ENCODE data around the gene ALDH3B1. TPM values are rescaled to one million over a fixed set of nuclear protein-coding genes. Genes with fewer than 3 reads are reported as not detected.

The ALDH3B1 gene
- total RNA-seq, 1 experiment from 2014 or later = not detected

DNA sequence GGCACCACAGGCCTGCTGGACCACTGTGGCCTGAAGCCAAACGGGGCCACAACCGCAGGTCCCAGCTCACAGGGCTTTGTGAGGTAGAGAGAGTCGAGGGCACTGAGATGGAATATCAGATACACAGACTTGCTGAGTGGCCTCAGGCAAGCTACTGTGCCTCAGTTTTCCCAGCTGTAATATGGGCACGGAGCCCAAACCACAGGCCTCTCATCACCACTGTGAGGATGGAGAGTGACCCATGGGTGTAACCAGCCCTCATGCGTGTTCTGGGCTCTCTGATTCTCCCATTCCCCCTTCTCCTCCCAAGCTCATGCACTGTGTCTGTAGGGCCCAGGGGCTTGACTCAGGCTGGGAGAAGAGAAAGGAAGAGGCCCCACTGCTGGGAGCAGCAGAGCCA lies 10.4 kb upstream of the ALDH3B1 start:
- H3K27me3 Mint-ChIP-seq (ENCODE audit: low read depth) = peaks cover 14% of the 10 kb centered on the region
- no peak overlapping the region for H4K91ac ChIP-seq (ENCODE audit: insufficient read length, low read depth, low read length)
- TF ChIP-seq, protein P1, sequence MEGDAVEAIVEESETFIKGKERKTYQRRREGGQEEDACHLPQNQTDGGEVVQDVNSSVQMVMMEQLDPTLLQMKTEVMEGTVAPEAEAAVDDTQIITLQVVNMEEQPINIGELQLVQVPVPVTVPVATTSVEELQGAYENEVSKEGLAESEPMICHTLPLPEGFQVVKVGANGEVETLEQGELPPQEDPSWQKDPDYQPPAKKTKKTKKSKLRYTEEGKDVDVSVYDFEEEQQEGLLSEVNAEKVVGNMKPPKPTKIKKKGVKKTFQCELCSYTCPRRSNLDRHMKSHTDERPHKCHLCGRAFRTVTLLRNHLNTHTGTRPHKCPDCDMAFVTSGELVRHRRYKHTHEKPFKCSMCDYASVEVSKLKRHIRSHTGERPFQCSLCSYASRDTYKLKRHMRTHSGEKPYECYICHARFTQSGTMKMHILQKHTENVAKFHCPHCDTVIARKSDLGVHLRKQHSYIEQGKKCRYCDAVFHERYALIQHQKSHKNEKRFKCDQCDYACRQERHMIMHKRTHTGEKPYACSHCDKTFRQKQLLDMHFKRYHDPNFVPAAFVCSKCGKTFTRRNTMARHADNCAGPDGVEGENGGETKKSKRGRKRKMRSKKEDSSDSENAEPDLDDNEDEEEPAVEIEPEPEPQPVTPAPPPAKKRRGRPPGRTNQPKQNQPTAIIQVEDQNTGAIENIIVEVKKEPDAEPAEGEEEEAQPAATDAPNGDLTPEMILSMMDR (conservative IDR thresholded peaks at IDR 0.05) = no peak

More for the DNA sequence above, 10.4 kb upstream of the ALDH3B1 start:
- H3K56ac ChIP-seq (ENCODE audit: insufficient read length, low read depth, low read length) = no peak overlapping the region
- no peak overlapping the region for H4K5ac ChIP-seq (ENCODE audit: insufficient read length, low read depth, low read length)
- no peak overlapping the region for H3K23ac ChIP-seq (ENCODE audit: insufficient read length, low read depth, low read length)
- Mint-ChIP-seq H3K36me3 (ENCODE audit: insufficient read depth in 1 of 3, low read depth in 3 of 3) (peaks cover 0 to 4% (median 4%) of the 10 kb centered on the region in 3 experiments; a peak in 3 of 7 replicates), H3K27ac (no peak overlapping the region), H3K4me1 (peaks cover 20 to 26% of the 10 kb centered on the region in 2 experiments), H3K4me3 (no peak overlapping the region), H3K9me3 (no peaks in the 10 kb centered on the region; a peak in 1 of 5 replicates)
- no peaks in the 10 kb centered on the region for H3K79me1 ChIP-seq (ENCODE audit: insufficient read depth, low read depth, low read length, poor library complexity, severe bottlenecking)
- no peak overlapping the region for H4K8ac ChIP-seq (replicated peaks; ENCODE audit: insufficient read length, low read depth, low read length)
- no peak overlapping the region for H2AK5ac ChIP-seq (ENCODE audit: insufficient read length, low read length)
- no peak overlapping the region for H2BK15ac ChIP-seq (ENCODE audit: low read depth, low read length)
- no peaks in the 10 kb centered on the region for H3K9me3 ChIP-seq (ENCODE audit: control insufficient read depth, low read depth, low read length)
- H3K14ac ChIP-seq (ENCODE audit: insufficient read depth, low read length) = no peak overlapping the region
- peaks cover 4% of the 10 kb centered on the region for H3K23me2 ChIP-seq (ENCODE audit: insufficient read length, low read depth, low read length, poor library complexity, severe bottlenecking)
- no peak overlapping the region for H3K4me2 ChIP-seq (ENCODE audit: insufficient read depth, insufficient read length, low read length)
- H2BK12ac ChIP-seq (ENCODE audit: insufficient read length, low read depth, low read length) = no peak overlapping the region
- H3K18ac ChIP-seq (ENCODE audit: insufficient read length, low read depth, low read length) = no peak overlapping the region
- no peak overlapping the region for H2BK120ac ChIP-seq (ENCODE audit: low read depth, low read length, poor library complexity, severe bottlenecking)
- H3K27ac ChIP-seq (ENCODE audit: insufficient read length, low read depth, low read length) = no peak overlapping the region
- no peaks in the 10 kb centered on the region; the same call in 1 of the 2 replicates for H3K4me1 ChIP-seq (ENCODE audit: insufficient read depth, low read length)
- no peak overlapping the region for H3K4ac ChIP-seq (ENCODE audit: low read depth, low read length)
- H2AFZ ChIP-seq (ENCODE audit: low read length) = no peak overlapping the region
- H4K20me1 ChIP-seq (ENCODE audit: control insufficient read depth, insufficient read depth, insufficient read length) = no peaks in the 10 kb centered on the region
- H3K79me2 ChIP-seq (ENCODE audit: insufficient read depth, low read length) = no peaks in the 10 kb centered on the region
- no peak overlapping the region for H2BK5ac ChIP-seq (ENCODE audit: insufficient read length, low read length)
- H3K9ac ChIP-seq (ENCODE audit: extremely low read depth, insufficient read length, low read length) = no peak overlapping the region
- DNase-seq = no peak
- H2BK20ac ChIP-seq (ENCODE audit: low read depth, low read length, poor library complexity, severe bottlenecking) = no peak overlapping the region
- no peak overlapping the region for H3T11ph ChIP-seq (ENCODE audit: low read length)
- WGBS (ENCODE audit: extremely low coverage, insufficient read length, low lambda C conversion rate) = no CpG with 5 or more reads among the region's 5 CpGs
- H3K27me3 ChIP-seq (ENCODE audit: insufficient read depth, low read length) = no peaks in the 10 kb centered on the region

Data from H9 (cell line).